Iris pigment epithelial cell (primary cell): ENCODE data around the gene LRRC32.
"Not testable (repeated sequence)": the region's sequence is repeated elsewhere in the genome, so short reads cannot be mapped to it uniquely, and the experiment has no call there.

Experiments used
- DNase-seq: peaks from one replicate; pipeline ENCODE4 v3.0.0-alpha.2; 2011; ENCODE audit warnings: low read depth

LRRC32 gene

GRCh38 chr11:76629116-76629852 is 41.3 kb downstream of the LRRC32 start:
- peak; percentile 95 for DNase-seq

GRCh38 chr11:76628408-76628947 is 42.1 kb downstream of the LRRC32 start:
- no peak for DNase-seq

- DNase-seq: no peak
Observed at GRCh38 chr11:76627606-76628005, 42.9 kb downstream of the LRRC32 start.

- peak; percentile 45 for DNase-seq
Observed at GRCh38 chr11:76626921-76627401, 43.6 kb downstream of the LRRC32 start.

- no peak for DNase-seq
Observed at GRCh38 chr11:76626266-76626665, 44.3 kb downstream of the LRRC32 start.

GRCh38 chr11:76625472-76626186 is 44.9 kb downstream of the LRRC32 start:
- DNase-seq: no peak

GRCh38 chr11:76624500-76625379 is 45.8 kb downstream of the LRRC32 start:
- no peak for DNase-seq

GRCh38 chr11:76623884-76624419 is 46.6 kb downstream of the LRRC32 start:
- DNase-seq: no peak

GRCh38 chr11:76623171-76623883 is 47.2 kb downstream of the LRRC32 start:
- peak; percentile 83 for DNase-seq

GRCh38 chr11:76622493-76623094 is 48.0 kb downstream of the LRRC32 start:
- DNase-seq: no peak

- no peak for DNase-seq
Observed at GRCh38 chr11:76621868-76622267, 48.7 kb downstream of the LRRC32 start.

GRCh38 chr11:76621466-76621865 is 49.1 kb downstream of the LRRC32 start:
- no peak for DNase-seq

- peak; percentile 68 for DNase-seq
Observed at GRCh38 chr11:76620489-76620888, 50.1 kb downstream of the LRRC32 start.

GRCh38 chr11:76619801-76620200 is 50.7 kb downstream of the LRRC32 start:
- DNase-seq: not testable (repeated sequence)

- DNase-seq: peak; percentile 69
Observed at GRCh38 chr11:76617553-76618265, 52.8 kb downstream of the LRRC32 start.

GRCh38 chr11:76616676-76617552 is 53.6 kb downstream of the LRRC32 start:
- no peak for DNase-seq

- no peak for DNase-seq
Observed at GRCh38 chr11:76615950-76616349, 54.6 kb downstream of the LRRC32 start.

GRCh38 chr11:76614471-76615179 is 55.9 kb downstream of the LRRC32 start:
- no peak for DNase-seq
